Measurements from ENCODE around the gene GAPDH. TPM values are rescaled to one million over a fixed set of nuclear protein-coding genes. Genes with fewer than 3 reads are reported as not detected.
A peak's percentile ranks its signal among the peaks of the same experiment; 100 is the strongest.

Gene GAPDH
- total RNA-seq, 1 donor from 2014 or later: 5,048 TPM

DNA sequence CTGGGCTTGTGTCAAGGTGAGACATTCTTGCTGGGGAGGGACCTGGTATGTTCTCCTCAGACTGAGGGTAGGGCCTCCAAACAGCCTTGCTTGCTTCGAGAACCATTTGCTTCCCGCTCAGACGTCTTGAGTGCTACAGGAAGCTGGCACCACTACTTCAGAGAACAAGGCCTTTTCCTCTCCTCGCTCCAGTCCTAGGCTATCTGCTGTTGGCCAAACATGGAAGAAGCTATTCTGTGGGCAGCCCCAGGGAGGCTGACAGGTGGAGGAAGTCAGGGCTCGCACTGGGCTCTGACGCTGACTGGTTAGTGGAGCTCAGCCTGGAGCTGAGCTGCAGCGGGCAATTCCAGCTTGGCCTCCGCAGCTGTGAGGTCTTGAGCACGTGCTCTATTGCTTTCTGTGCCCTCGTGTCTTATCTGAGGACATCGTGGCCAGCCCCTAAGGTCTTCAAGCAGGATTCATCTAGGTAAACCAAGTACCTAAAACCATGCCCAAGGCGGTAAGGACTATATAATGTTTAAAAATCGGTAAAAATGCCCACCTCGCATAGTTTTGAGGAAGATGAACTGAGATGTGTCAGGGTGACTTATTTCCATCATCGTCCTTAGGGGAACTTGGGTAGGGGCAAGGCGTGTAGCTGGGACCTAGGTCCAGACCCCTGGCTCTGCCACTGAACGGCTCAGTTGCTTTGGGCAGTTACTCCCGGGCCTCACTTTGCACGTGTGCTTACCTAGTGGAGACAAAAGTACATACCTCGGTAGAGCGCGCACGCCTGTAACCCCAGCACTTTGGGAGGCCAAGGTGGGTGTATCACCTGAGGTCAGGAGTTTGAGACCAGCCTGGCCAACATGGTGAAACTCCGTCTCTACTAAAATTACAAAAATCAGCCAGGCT, 4.3 kb downstream of the GAPDH start:
- Histone ChIP-seq H3K36me3 (ENCODE audit: control insufficient read depth, insufficient read depth, low read length) (peaks cover 28% of the 10 kb centered on the region), H3K4me3 (ENCODE audit: low read depth, low read length) (no peak overlapping the region), H3K27me3 (ENCODE audit: control insufficient read depth, insufficient read depth, low read length) (no peaks in the 10 kb centered on the region)
- peak; percentile 59 for DNase-seq (ENCODE audit: low read depth)
- TF ChIP-seq, protein P1, sequence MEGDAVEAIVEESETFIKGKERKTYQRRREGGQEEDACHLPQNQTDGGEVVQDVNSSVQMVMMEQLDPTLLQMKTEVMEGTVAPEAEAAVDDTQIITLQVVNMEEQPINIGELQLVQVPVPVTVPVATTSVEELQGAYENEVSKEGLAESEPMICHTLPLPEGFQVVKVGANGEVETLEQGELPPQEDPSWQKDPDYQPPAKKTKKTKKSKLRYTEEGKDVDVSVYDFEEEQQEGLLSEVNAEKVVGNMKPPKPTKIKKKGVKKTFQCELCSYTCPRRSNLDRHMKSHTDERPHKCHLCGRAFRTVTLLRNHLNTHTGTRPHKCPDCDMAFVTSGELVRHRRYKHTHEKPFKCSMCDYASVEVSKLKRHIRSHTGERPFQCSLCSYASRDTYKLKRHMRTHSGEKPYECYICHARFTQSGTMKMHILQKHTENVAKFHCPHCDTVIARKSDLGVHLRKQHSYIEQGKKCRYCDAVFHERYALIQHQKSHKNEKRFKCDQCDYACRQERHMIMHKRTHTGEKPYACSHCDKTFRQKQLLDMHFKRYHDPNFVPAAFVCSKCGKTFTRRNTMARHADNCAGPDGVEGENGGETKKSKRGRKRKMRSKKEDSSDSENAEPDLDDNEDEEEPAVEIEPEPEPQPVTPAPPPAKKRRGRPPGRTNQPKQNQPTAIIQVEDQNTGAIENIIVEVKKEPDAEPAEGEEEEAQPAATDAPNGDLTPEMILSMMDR (IDR thresholded peaks at IDR 0.05; ENCODE audit: insufficient read depth, low read length, severe bottlenecking): no peak
- FAIRE-seq: no peak

DNA sequence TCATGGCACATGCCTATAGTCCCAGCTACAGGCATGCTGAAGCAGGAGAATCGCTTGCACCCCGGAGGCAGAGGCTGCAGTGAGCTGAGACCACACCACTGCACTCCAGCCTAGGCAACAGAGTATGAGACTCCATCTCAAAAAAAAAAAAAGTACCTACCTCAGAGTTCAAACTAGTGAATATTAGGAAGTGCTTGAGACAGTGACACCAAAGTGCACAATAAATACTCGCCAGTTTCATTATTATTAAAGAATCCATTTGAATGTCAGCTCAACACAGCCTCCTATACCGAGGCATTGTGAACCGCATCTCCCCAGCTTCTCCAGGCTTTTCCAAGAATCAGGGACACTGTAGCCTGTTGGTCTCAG, 5.0 kb downstream of the GAPDH start:
- Histone ChIP-seq H3K4me3 (ENCODE audit: low read depth, low read length) (no peak overlapping the region), H3K36me3 (ENCODE audit: control insufficient read depth, insufficient read depth, low read length) (peaks cover 28% of the 10 kb centered on the region)
- peak; percentile 56 for DNase-seq (ENCODE audit: low read depth)

DNA sequence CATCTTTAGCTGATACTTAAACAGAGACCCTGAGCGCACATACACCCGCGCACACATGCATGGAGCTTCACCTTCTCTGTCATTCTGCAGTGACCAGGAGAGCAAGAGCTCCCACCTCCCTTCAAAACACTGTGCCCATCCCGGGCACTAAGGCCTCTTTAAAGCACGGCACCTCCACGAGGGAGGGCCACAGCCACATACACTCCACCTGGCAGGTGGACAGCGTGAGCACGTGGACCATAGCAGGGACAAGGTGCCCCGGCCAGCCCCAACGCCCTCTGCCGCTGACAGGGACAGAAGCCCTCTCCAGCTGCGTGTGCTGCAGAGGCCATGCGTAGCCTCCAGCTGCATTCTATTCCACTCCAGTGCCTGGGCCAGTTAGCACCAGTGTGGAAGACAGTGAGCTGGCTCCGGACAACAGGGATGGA, 5.4 kb downstream of the GAPDH start:
- Histone ChIP-seq H3K4me3 (ENCODE audit: low read depth, low read length) (no peak overlapping the region), H3K27me3 (ENCODE audit: control insufficient read depth, insufficient read depth, low read length) (no peaks in the 10 kb centered on the region)
- DNase-seq (ENCODE audit: low read depth): no peak

More for the DNA sequence above, 5.0 kb downstream of the GAPDH start:
- no peak for FAIRE-seq
- TF ChIP-seq, protein P1 (IDR thresholded peaks at IDR 0.05; ENCODE audit: insufficient read depth, low read length, severe bottlenecking): no peak
- H3K27me3 ChIP-seq (ENCODE audit: control insufficient read depth, insufficient read depth, low read length): no peaks in the 10 kb centered on the region

DNA sequence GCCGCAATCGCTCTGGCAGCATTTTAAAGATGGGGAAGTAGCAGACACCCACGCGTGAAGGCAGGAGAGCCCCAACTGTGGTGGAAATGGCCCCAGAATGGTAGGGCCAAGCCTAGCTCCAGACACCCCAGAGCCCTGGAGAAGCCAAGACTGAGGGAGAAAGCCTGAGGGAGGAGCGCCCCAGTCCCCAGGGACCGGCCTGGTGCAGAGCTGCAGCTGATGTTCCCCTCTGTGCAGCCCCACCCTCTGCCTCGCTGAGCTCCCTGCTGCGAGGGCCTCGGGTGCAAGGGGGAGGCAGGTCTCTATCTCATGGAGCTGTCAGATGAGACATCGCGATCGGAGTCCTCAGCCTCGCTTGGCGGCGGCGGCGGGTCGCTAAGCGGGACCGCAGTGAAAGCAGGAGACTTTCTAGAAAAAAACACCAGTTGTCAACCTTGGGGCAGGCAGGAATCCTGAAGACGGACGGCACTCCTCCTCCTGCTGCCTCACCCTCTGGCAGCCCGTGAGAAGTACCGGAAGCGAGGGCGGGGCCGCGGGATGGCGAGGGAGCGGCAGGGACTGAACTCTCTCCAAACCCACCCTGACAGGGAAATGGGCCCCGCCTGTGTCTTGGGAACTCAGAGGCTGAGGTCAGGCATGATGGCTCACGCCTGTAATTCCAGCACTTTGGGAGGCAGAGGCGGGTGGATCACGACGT, 6.0 kb downstream of the GAPDH start:
- TF ChIP-seq, protein P1 (IDR thresholded peaks at IDR 0.05; ENCODE audit: insufficient read depth, low read length, severe bottlenecking): no peak
- H3K4me3 ChIP-seq (ENCODE audit: low read depth, low read length): no peak overlapping the region
- DNase-seq (ENCODE audit: low read depth) (peak; percentile 94), FAIRE-seq (no peak)
- H3K27me3 ChIP-seq (ENCODE audit: control insufficient read depth, insufficient read depth, low read length): no peaks in the 10 kb centered on the region
- peaks cover 24% of the 10 kb centered on the region for H3K36me3 ChIP-seq (ENCODE audit: control insufficient read depth, insufficient read depth, low read length)

More for the DNA sequence above, 5.4 kb downstream of the GAPDH start:
- TF ChIP-seq, protein P1 (IDR thresholded peaks at IDR 0.05; ENCODE audit: insufficient read depth, low read length, severe bottlenecking): no peak
- H3K36me3 ChIP-seq (ENCODE audit: control insufficient read depth, insufficient read depth, low read length): peaks cover 28% of the 10 kb centered on the region
- no peak for FAIRE-seq

DNA sequence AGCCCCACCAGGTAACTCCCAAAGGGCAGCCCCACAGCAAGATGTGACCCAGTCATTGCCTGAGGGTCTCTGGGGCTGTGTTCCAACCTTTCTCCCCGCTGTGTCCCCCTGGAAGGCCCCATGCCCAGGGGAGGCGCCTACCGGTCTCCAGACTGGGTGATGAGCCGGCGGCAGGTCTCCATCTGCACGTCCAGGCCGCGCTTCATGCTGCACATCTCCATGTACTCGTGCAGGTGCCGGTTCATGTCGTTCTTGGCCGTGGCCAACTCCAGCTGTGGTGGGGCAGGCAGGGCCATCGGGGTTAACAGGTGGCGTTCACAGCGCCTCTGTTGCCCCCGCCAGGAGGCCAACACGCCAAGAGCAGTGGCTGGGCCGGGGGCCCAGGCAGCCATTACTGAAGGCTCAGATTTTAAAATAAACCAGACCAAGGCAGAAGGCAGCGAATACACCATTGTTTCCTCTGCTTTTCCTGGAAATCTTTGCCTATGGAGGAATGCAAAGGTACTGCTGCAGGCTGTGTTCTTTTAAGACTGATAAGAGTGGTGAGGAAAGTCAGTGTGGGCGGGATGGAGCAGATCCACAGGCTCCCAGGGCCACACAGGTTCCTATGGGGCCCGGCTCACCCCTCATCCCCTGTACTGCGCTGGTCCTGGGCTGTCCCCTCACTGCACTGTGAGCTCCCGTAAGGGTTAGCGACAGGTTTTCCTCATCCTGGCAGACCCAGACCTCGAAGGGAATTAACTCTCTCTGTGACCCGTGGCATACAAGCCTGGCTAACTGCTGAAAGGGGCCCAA, 7.3 kb downstream of the GAPDH start:
- FAIRE-seq (no peak), DNase-seq (ENCODE audit: low read depth) (no peak)
- Histone ChIP-seq H3K36me3 (ENCODE audit: control insufficient read depth, insufficient read depth, low read length) (peaks cover 14% of the 10 kb centered on the region), H3K4me3 (ENCODE audit: low read depth, low read length) (no peak overlapping the region), H3K27me3 (ENCODE audit: control insufficient read depth, insufficient read depth, low read length) (no peaks in the 10 kb centered on the region)
- TF ChIP-seq, protein P1 (IDR thresholded peaks at IDR 0.05; ENCODE audit: insufficient read depth, low read length, severe bottlenecking): no peak
